HepG2 (cell line): ENCODE results near the gene ABCC10. TPM values are rescaled to one million over a fixed set of nuclear protein-coding genes. Genes with fewer than 3 reads are reported as not detected.

Source experiments
- CBX1 ChIP-seq: IDR thresholded peaks from one replicate; pipeline ENCODE4 v1.6.1; 2016; ENCODE audit warnings: antibody characterized with exemption, low read depth
- CHD4 ChIP-seq: fragments of 200-600 bp; sonication (generic); IDR thresholded peaks from 2 replicates; pipeline ENCODE4 v1.7.0; 2017; ENCODE audit warnings: mild to moderate bottlenecking, low read length, borderline replicate concordance
- DZIP1 ChIP-seq: sonication (generic); formaldehyde crosslinking; IDR thresholded peaks from 2 replicates; pipeline ENCODE4 v1.5.0; 2020; ENCODE audit warnings: mild to moderate bottlenecking, missing genetic modification reagents
- GLI4 ChIP-seq: sonication (generic); formaldehyde crosslinking; IDR thresholded peaks from 2 replicates; pipeline ENCODE4 v1.5.1; 2020; ENCODE audit warnings: missing genetic modification reagents, mild to moderate bottlenecking, moderate library complexity, borderline replicate concordance
- GTF2F1 ChIP-seq: fragments of 150-350 bp; IDR thresholded peaks from 2 replicates; pipeline ENCODE4 v1.6.1; 2014; ENCODE audit warnings: low read length
- JUND ChIP-seq: sonication (generic); formaldehyde crosslinking; IDR thresholded peaks from 2 replicates; pipeline ENCODE4 v1.8.0; 2022; ENCODE audit warnings: mild to moderate bottlenecking, missing genetic modification reagents
- PRDM15 ChIP-seq: sonication (generic); formaldehyde crosslinking; IDR thresholded peaks from 2 replicates; pipeline ENCODE4 v1.4.0; 2020; ENCODE audit warnings: missing genetic modification reagents
- PRPF4 ChIP-seq: fragments of 200-400 bp; formaldehyde crosslinking; IDR thresholded peaks from 2 replicates; pipeline ENCODE4 v1.6.1; 2016; ENCODE audit warnings: low read length, low read depth; ENCODE audit not compliant: poor library complexity, severe bottlenecking
- SKI ChIP-seq: fragments of 450-650 bp; IDR thresholded peaks from one replicate; pipeline ENCODE4 v1.6.1; 2018; ENCODE audit warnings: mild to moderate bottlenecking; ENCODE audit not compliant: partially characterized antibody
- TGIF2 ChIP-seq: IDR thresholded peaks from 2 replicates; pipeline ENCODE4 v1.6.1; 2016; ENCODE audit warnings: control low read depth, missing compliant biosample characterization
- YEATS2 ChIP-seq: sonication (generic); formaldehyde crosslinking; IDR thresholded peaks from 2 replicates; pipeline ENCODE4 v1.4.0; 2020; ENCODE audit warnings: missing genetic modification reagents, borderline replicate concordance
- ZC3H13 ChIP-seq: sonication (generic); formaldehyde crosslinking; IDR thresholded peaks from 2 replicates; pipeline ENCODE4 v1.8.1; 2023; ENCODE audit warnings: mild to moderate bottlenecking, missing genetic modification reagents, moderate library complexity
- ZMYM3 ChIP-seq: sonication (generic); formaldehyde crosslinking; IDR thresholded peaks from 2 replicates; pipeline ENCODE4 v1.5.1; 2020; ENCODE audit warnings: mild to moderate bottlenecking, missing genetic modification reagents
- ZNF3 ChIP-seq: IDR thresholded peaks from 2 replicates; pipeline ENCODE4 v1.7.0; 2017; ENCODE audit warnings: inconsistent platforms
- ZNF343 ChIP-seq: sonication (generic); formaldehyde crosslinking; IDR thresholded peaks from 2 replicates; pipeline ENCODE4 v1.4.0; 2020; ENCODE audit warnings: mild to moderate bottlenecking, missing genetic modification reagents
- ZNF503 ChIP-seq: sonication (generic); formaldehyde crosslinking; IDR thresholded peaks from 2 replicates; pipeline ENCODE4 v1.4.0; 2020; ENCODE audit warnings: missing genetic modification reagents
- ZNF7 ChIP-seq: IDR thresholded peaks from 2 replicates; pipeline ENCODE4 v1.6.1; 2016; ENCODE audit warnings: missing biosample characterization, missing genetic modification reagents
- polyA plus RNA-seq, 8 experiments: library from polyadenylated mRNA; depleted of rRNA in 3 of 8; stranded (reverse) in 7 of 8; unstranded in 1 of 8; fragments of >200 nt; fragmentation: Illumina TruSeq in 4 of 8; extraction: Trizol in 4 of 8; gene quantifications; 2 replicates each; pipeline versions ENCODE4 v1.2.1 to v1.2.3, GENCODE V29; 2011 to 2016; ENCODE audit warnings: low read depth in 4 of 8, missing spikeins in 1 of 8, mixed read lengths in 1 of 8; ENCODE audit not compliant: insufficient read depth in 1 of 8
- total RNA-seq, 5 experiments: library from RNA; depleted of rRNA; stranded (reverse); fragments of >200 nt; fragmentation: Illumina TruSeq; extraction: Trizol; gene quantifications; 2 replicates each; pipeline ENCODE4 v1.2.3, GENCODE V29; 2016; ENCODE audit warnings: low read depth in 1 of 5
- TF ChIP-seq, protein P1 (sequence below): sonication (generic); formaldehyde crosslinking; IDR thresholded peaks from 2 replicates; pipeline ENCODE4 v1.8.0; 2022; ENCODE audit warnings: missing genetic modification reagents, mild to moderate bottlenecking, inconsistent platforms, borderline replicate concordance
- TF ChIP-seq, protein P2 (sequence below): sonication (generic); formaldehyde crosslinking; IDR thresholded peaks from 2 replicates; pipeline ENCODE4 v1.4.0; 2020; ENCODE audit warnings: missing genetic modification reagents

ABCC10 gene
- total and polyA plus RNA-seq, 2 of the 13 experiments (the other 11 are each of a cell fraction or from before 2014, with no cell fraction given) = 16.0 to 24.3 TPM

DNA sequence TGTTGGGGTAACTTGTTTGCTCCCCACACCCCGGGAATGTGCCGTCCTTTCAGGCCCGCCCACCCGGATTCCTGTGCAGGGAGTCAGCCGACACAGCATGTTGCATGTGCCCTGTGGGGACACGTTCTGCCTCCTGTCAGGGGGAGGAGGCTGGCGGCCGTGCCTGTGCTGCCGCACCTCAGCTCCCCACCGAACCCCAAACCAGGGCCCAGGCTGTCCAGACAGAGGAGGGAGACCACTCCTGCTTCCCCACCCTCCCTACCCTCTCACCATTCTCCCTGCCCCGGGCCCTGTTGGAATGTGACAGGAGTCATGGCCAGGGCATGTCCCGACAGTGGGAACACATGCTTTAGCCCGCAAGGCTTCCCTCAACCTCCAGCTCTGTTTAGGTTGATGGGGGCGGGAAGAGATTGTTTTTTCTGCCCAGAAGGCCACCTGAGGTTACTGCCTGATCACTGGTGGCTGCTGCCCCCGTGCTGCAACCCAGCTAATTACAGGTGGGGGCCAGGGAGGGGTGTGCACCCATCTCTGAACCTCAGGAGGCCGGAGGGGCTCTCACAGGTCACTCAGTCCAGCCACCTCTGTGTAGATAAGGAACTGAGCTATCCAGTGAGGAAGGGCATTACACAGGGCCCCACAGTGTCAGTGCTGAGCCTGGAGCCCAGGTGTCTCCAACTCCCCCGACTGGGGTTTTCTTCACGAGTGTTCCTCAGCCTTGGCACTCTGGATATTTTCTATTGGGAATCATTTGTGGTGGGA, 69.2 kb downstream of the ABCC10 start (continued):
- TF ChIP-seq ZNF503 (CRISPR knock-in tag) (no peak; the same call in 1 of the 2 replicates), PRDM15 (CRISPR knock-in tag) (no peak), GLI4 (no peak), ZNF7 (CRISPR knock-in tag) (no peak), ZMYM3 (CRISPR knock-in tag) (no peak; the same call in 1 of the 2 replicates), GTF2F1 (no peak), YEATS2 (peak; percentile 46; the same call in 1 of the 2 replicates), PRPF4 (no peak), CBX1 (no peak), ZNF3 (no peak), TGIF2 (CRISPR knock-in tag) (peak; percentile 36; the same call in 1 of the 2 replicates), ZNF343 (CRISPR knock-in tag) (no peak), DZIP1 (CRISPR knock-in tag) (peak; percentile 69; the same call in 1 of the 2 replicates), SKI (peak; percentile 58), JUND (CRISPR knock-in tag) (no peak), ZC3H13 (CRISPR knock-in tag) (no peak), CHD4 (no peak)
- TF ChIP-seq, protein P1, sequence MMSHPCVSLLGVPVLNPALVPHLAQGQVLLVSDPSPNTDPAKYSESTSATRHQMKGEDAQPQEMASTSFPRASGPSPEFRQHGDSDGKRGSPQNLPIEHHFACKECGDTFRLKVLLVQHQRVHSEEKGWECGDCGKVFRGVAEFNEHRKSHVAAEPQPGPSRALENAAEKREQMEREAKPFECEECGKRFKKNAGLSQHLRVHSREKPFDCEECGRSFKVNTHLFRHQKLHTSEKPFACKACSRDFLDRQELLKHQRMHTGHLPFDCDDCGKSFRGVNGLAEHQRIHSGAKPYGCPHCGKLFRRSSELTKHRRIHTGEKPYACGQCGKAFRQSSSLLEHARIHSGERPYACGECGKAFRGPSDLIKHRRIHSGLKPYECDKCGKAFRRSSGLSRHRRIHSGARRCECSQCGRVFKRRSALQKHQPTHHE = peak; percentile 55; the same call in 1 of the 2 replicates
- TF ChIP-seq, protein P2, sequence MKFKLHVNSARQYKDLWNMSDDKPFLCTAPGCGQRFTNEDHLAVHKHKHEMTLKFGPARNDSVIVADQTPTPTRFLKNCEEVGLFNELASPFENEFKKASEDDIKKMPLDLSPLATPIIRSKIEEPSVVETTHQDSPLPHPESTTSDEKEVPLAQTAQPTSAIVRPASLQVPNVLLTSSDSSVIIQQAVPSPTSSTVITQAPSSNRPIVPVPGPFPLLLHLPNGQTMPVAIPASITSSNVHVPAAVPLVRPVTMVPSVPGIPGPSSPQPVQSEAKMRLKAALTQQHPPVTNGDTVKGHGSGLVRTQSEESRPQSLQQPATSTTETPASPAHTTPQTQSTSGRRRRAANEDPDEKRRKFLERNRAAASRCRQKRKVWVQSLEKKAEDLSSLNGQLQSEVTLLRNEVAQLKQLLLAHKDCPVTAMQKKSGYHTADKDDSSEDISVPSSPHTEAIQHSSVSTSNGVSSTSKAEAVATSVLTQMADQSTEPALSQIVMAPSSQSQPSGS (CRISPR knock-in tag) = no peak; the same call in 1 of the 2 replicates
